Lower leg skin (tissue), 3 donors: ENCODE data around the gene WNT7A.

Experiments used
- CTCF ChIP-seq, 3 donors: fragments of 450-650 bp; IDR thresholded peaks; one replicate each; pipeline ENCODE4 v1.5.1; 2016; ENCODE audit warnings: antibody characterized with exemption in 3 of 3, mild to moderate bottlenecking in 3 of 3, moderate library complexity in 2 of 3
- POLR2A ChIP-seq, 2 donors: fragments of 450-650 bp; IDR thresholded peaks; one replicate each; pipeline ENCODE4 v1.6.1; 2016 to 2017; ENCODE audit warnings: antibody characterized with exemption in 2 of 2, mild to moderate bottlenecking in 1 of 2, moderate library complexity in 1 of 2

GRCh38 chr3:13877911-13878280, 2.0 kb downstream of the WNT7A start:
- TF ChIP-seq POLR2A (IDR thresholded peaks at IDR 0.05) (no peak), CTCF (IDR thresholded peaks at IDR 0.05) (no peak)
